GM19395 (cell line): Measurements from ENCODE around the gene SYT14.
"Not testable (repeated sequence)": the region's sequence is repeated elsewhere in the genome, so short reads cannot be mapped to it uniquely, and the experiment has no call there.

Source experiments
- ATAC-seq: cut with Tn5 transposase; IDR thresholded peaks from one replicate; pipeline ENCODE4 v1.9.1; 2021; ENCODE audit warnings: mild to moderate bottlenecking, moderate library complexity; ENCODE audit not compliant: unreplicated experiment

SYT14 gene

GRCh38 chr1:209937996-209938959 lies at the start of gene SYT14:
Gene SYT14, plus strand, starts transcription at chr1:209938217. Its CDS starts 48 bp downstream, at chr1:209938265.
- ATAC-seq = peak; percentile 18

- ATAC-seq = not testable (repeated sequence)
Observed at GRCh38 chr1:209888291-209889076, 49.5 kb upstream of the SYT14 start.

GRCh38 chr1:209889077-209889418 lies 49.0 kb upstream of the SYT14 start:
- ATAC-seq = no peak

- ATAC-seq = no peak
Observed at GRCh38 chr1:209890641-209891330, 47.2 kb upstream of the SYT14 start.

- ATAC-seq = no peak
Observed at GRCh38 chr1:209893751-209894150, 44.3 kb upstream of the SYT14 start.

GRCh38 chr1:209895709-209896108 lies 42.3 kb upstream of the SYT14 start:
- ATAC-seq = no peak

- no peak for ATAC-seq
Observed at GRCh38 chr1:209896346-209896745, 41.7 kb upstream of the SYT14 start.

- ATAC-seq = not testable (repeated sequence)
Observed at GRCh38 chr1:209898271-209898670, 39.7 kb upstream of the SYT14 start.

- not testable (repeated sequence) for ATAC-seq
Observed at GRCh38 chr1:209898851-209899250, 39.2 kb upstream of the SYT14 start.

- no peak for ATAC-seq
Observed at GRCh38 chr1:209899948-209900347, 38.1 kb upstream of the SYT14 start.

GRCh38 chr1:209900734-209901133 lies 37.3 kb upstream of the SYT14 start:
- ATAC-seq = no peak

- no peak for ATAC-seq
Observed at GRCh38 chr1:209901211-209901610, 36.8 kb upstream of the SYT14 start.

GRCh38 chr1:209904774-209905173 lies 33.2 kb upstream of the SYT14 start:
- not testable (repeated sequence) for ATAC-seq

- ATAC-seq = no peak
Observed at GRCh38 chr1:209911746-209912145, 26.3 kb upstream of the SYT14 start.

- no peak for ATAC-seq
Observed at GRCh38 chr1:209912306-209912705, 25.7 kb upstream of the SYT14 start.

- not testable (repeated sequence) for ATAC-seq
Observed at GRCh38 chr1:209919637-209920036, 18.4 kb upstream of the SYT14 start.

GRCh38 chr1:209920844-209921243 lies 17.2 kb upstream of the SYT14 start:
- ATAC-seq = no peak

- ATAC-seq = no peak
Observed at GRCh38 chr1:209924390-209924789, 13.6 kb upstream of the SYT14 start.

GRCh38 chr1:209926045-209926444 lies 12.0 kb upstream of the SYT14 start:
- no peak for ATAC-seq

GRCh38 chr1:209927466-209927865 lies 10.6 kb upstream of the SYT14 start:
- no peak for ATAC-seq

- no peak for ATAC-seq
Observed at GRCh38 chr1:209929751-209930150, 8.3 kb upstream of the SYT14 start.
